Mucosa of stomach (tissue), 1 donor: Measurements from ENCODE around the gene FXYD7.

Experiments used
- H3K27me3 ChIP-seq: one replicate; pipeline ENCODE4 v1.7.0; 2013; ENCODE audit warnings: mild to moderate bottlenecking, low read length; ENCODE audit not compliant: control insufficient read depth, insufficient read depth
- H3K36me3 ChIP-seq: one replicate; pipeline ENCODE4 v1.7.0; 2013; ENCODE audit warnings: low read length; ENCODE audit not compliant: control insufficient read depth, insufficient read depth
- H3K4me1 ChIP-seq: one replicate; pipeline ENCODE4 v1.7.0; 2013; ENCODE audit warnings: mild to moderate bottlenecking, low read length; ENCODE audit not compliant: control insufficient read depth, insufficient read depth
- H3K4me3 ChIP-seq: one replicate; pipeline ENCODE4 v1.7.0; 2013; ENCODE audit warnings: low read length
- H3K9ac ChIP-seq: one replicate; pipeline ENCODE4 v1.7.0; 2013; ENCODE audit warnings: mild to moderate bottlenecking, low read length, moderate library complexity
- H3K9me3 ChIP-seq: one replicate; pipeline ENCODE4 v1.7.0; 2013; ENCODE audit warnings: mild to moderate bottlenecking, low read length, moderate library complexity; ENCODE audit not compliant: control insufficient read depth
- donor health status: Pancreatic carcinoma.

FXYD7 gene

GRCh38 chr19:35104361-35104760 lies 38.7 kb upstream of the FXYD7 start:
- Histone ChIP-seq H3K27me3 (no peaks in the 10 kb centered on the region), H3K36me3 (no peaks in the 10 kb centered on the region), H3K9me3 (no peaks in the 10 kb centered on the region), H3K9ac (no peak overlapping the region), H3K4me3 (no peak overlapping the region), H3K4me1 (peaks cover 27% of the 10 kb centered on the region)

- Histone ChIP-seq H3K9me3 (no peaks in the 10 kb centered on the region), H3K27me3 (no peaks in the 10 kb centered on the region)
Measured at GRCh38 chr19:35105047-35105410, 38.0 kb upstream of the FXYD7 start.

GRCh38 chr19:35105411-35106290 lies 37.4 kb upstream of the FXYD7 start:
- Histone ChIP-seq H3K4me3 (no peak overlapping the region), H3K4me1 (peaks cover 33% of the 10 kb centered on the region), H3K36me3 (no peaks in the 10 kb centered on the region), H3K27me3 (no peaks in the 10 kb centered on the region), H3K9ac (no peak overlapping the region), H3K9me3 (no peaks in the 10 kb centered on the region)

More at GRCh38 chr19:35105047-35105410, 38.0 kb upstream of the FXYD7 start:
- Histone ChIP-seq H3K36me3 (no peaks in the 10 kb centered on the region), H3K4me3 (no peak overlapping the region), H3K9ac (no peak overlapping the region), H3K4me1 (peaks cover 33% of the 10 kb centered on the region)

- Histone ChIP-seq H3K27me3 (no peaks in the 10 kb centered on the region), H3K36me3 (no peaks in the 10 kb centered on the region), H3K4me1 (peaks cover 33% of the 10 kb centered on the region), H3K9ac (no peak overlapping the region), H3K9me3 (no peaks in the 10 kb centered on the region), H3K4me3 (no peak overlapping the region)
Measured at GRCh38 chr19:35106291-35106583, 36.8 kb upstream of the FXYD7 start.

- Histone ChIP-seq H3K27me3 (no peaks in the 10 kb centered on the region), H3K9ac (no peak overlapping the region), H3K4me1 (peaks cover 33% of the 10 kb centered on the region), H3K36me3 (no peaks in the 10 kb centered on the region), H3K4me3 (no peak overlapping the region), H3K9me3 (no peaks in the 10 kb centered on the region)
Measured at GRCh38 chr19:35106898-35107541, 36.0 kb upstream of the FXYD7 start.

- no peak overlapping the region for H3K4me3 ChIP-seq
- no peak overlapping the region for H3K9ac ChIP-seq
- H3K36me3 ChIP-seq: no peaks in the 10 kb centered on the region
- H3K27me3 ChIP-seq: no peaks in the 10 kb centered on the region
- no peaks in the 10 kb centered on the region for H3K9me3 ChIP-seq
- peaks cover 33% of the 10 kb centered on the region for H3K4me1 ChIP-seq
Measured at GRCh38 chr19:35107545-35107944, 35.5 kb upstream of the FXYD7 start.

GRCh38 chr19:35108730-35109129 lies 34.3 kb upstream of the FXYD7 start:
- no peaks in the 10 kb centered on the region for H3K27me3 ChIP-seq
- no peaks in the 10 kb centered on the region for H3K36me3 ChIP-seq
- H3K4me1 ChIP-seq: peaks cover 42% of the 10 kb centered on the region
- no peaks in the 10 kb centered on the region for H3K9me3 ChIP-seq
- peak overlapping the region; percentile 25 for H3K9ac ChIP-seq
- H3K4me3 ChIP-seq: no peak overlapping the region

- H3K4me1 ChIP-seq: peaks cover 50% of the 10 kb centered on the region
- no peak overlapping the region for H3K9ac ChIP-seq
- no peaks in the 10 kb centered on the region for H3K9me3 ChIP-seq
- no peaks in the 10 kb centered on the region for H3K36me3 ChIP-seq
- no peak overlapping the region for H3K4me3 ChIP-seq
- H3K27me3 ChIP-seq: no peaks in the 10 kb centered on the region
Measured at GRCh38 chr19:35109395-35110112, 33.5 kb upstream of the FXYD7 start.

- no peaks in the 10 kb centered on the region for H3K36me3 ChIP-seq
- H3K4me3 ChIP-seq: no peak overlapping the region
- no peak overlapping the region for H3K9ac ChIP-seq
- no peaks in the 10 kb centered on the region for H3K27me3 ChIP-seq
- H3K9me3 ChIP-seq: no peaks in the 10 kb centered on the region
- peaks cover 55% of the 10 kb centered on the region for H3K4me1 ChIP-seq
Measured at GRCh38 chr19:35110974-35111373, 32.1 kb upstream of the FXYD7 start.

- H3K4me3 ChIP-seq: no peak overlapping the region
- peak overlapping the region; percentile 41 for H3K9ac ChIP-seq
- H3K27me3 ChIP-seq: no peaks in the 10 kb centered on the region
- peaks cover 41% of the 10 kb centered on the region for H3K4me1 ChIP-seq
- no peaks in the 10 kb centered on the region for H3K36me3 ChIP-seq
- H3K9me3 ChIP-seq: no peaks in the 10 kb centered on the region
Measured at GRCh38 chr19:35112995-35113688, 29.9 kb upstream of the FXYD7 start.

GRCh38 chr19:35114353-35115176 lies 28.5 kb upstream of the FXYD7 start:
- H3K36me3 ChIP-seq: no peaks in the 10 kb centered on the region
- peak overlapping the region; percentile 98 for H3K9ac ChIP-seq
- H3K9me3 ChIP-seq: no peaks in the 10 kb centered on the region
- H3K4me3 ChIP-seq: peak overlapping the region; percentile 89
- peaks cover 28% of the 10 kb centered on the region for H3K4me1 ChIP-seq
- H3K27me3 ChIP-seq: no peaks in the 10 kb centered on the region
